Liver (tissue), 9 donors: Measurements from ENCODE around the gene MS4A12. TPM values are rescaled to one million over a fixed set of nuclear protein-coding genes. Genes with fewer than 3 reads are reported as not detected.

ENCODE experiments used
- DNase-seq: peaks from one replicate; pipeline ENCODE4 v3.0.0-alpha.2; 2017; ENCODE audit warnings: low spot score
- H3K27ac ChIP-seq, 2 donors: one replicate each; pipeline ENCODE4 v1.7.0; 2013; ENCODE audit warnings: inconsistent platforms in 2 of 2, low read length in 2 of 2, control low read depth in 1 of 2, low read depth in 1 of 2, mild to moderate bottlenecking in 1 of 2
- H3K27me3 ChIP-seq, 4 donors: one replicate each; pipeline versions ENCODE4 v1.6.1 to v1.7.0; 2013; ENCODE audit warnings: low read length in 3 of 4, inconsistent platforms in 1 of 4, mild to moderate bottlenecking in 1 of 4, moderate library complexity in 1 of 4; ENCODE audit not compliant: control insufficient read depth in 4 of 4, insufficient read depth in 4 of 4
- H3K36me3 ChIP-seq, 4 donors: one replicate each; pipeline versions ENCODE4 v1.6.1 to v1.7.0; 2013; ENCODE audit warnings: low read length in 3 of 4, mild to moderate bottlenecking in 3 of 4, low read depth in 1 of 4, moderate library complexity in 1 of 4; ENCODE audit not compliant: control insufficient read depth in 4 of 4, insufficient read depth in 3 of 4
- H3K4me1 ChIP-seq, 4 donors: one replicate each; pipeline versions ENCODE4 v1.6.1 to v1.7.0; 2013; ENCODE audit warnings: low read length in 3 of 4, mild to moderate bottlenecking in 3 of 4, moderate library complexity in 1 of 4; ENCODE audit not compliant: control insufficient read depth in 4 of 4, insufficient read depth in 4 of 4
- H3K4me3 ChIP-seq, 3 donors: one replicate each; pipeline versions ENCODE4 v1.6.1 to v1.7.0; 2013; ENCODE audit warnings: low read length in 3 of 3, control low read depth in 1 of 3, low read depth in 1 of 3, mild to moderate bottlenecking in 1 of 3
- H3K9ac ChIP-seq, 2 donors: one replicate each; pipeline ENCODE4 v1.7.0; 2013; ENCODE audit warnings: low read length in 2 of 2, mild to moderate bottlenecking in 2 of 2, moderate library complexity in 2 of 2, control low read depth in 1 of 2, low read depth in 1 of 2
- H3K9me3 ChIP-seq, 4 donors: one replicate each; pipeline versions ENCODE4 v1.6.1 to v1.7.0; 2013; ENCODE audit warnings: low read length in 3 of 4; ENCODE audit not compliant: control insufficient read depth in 4 of 4
- CTCF ChIP-seq: fragments of 150-350 bp; IDR thresholded peaks from 2 replicates; pipeline ENCODE4 v1.5.1; 2017; ENCODE audit warnings: improper control_type of control experiment, low read depth, low read length; ENCODE audit not compliant: missing input control
- EGR1 ChIP-seq, 2 donors: IDR thresholded peaks; 2 replicates each; pipeline ENCODE4 v1.6.1; 2016 to 2018; ENCODE audit warnings: antibody characterized with exemption in 2 of 2, low read depth in 2 of 2
- FOXA1 ChIP-seq: IDR thresholded peaks from 2 replicates; pipeline ENCODE4 v1.6.1; 2016; ENCODE audit warnings: antibody characterized with exemption
- HNF4A ChIP-seq, 2 donors: conservative IDR thresholded peaks; 2 replicates each; pipeline ENCODE4 v1.6.1; 2016; ENCODE audit warnings: antibody characterized with exemption in 2 of 2, mild to moderate bottlenecking in 2 of 2
- HNF4G ChIP-seq: IDR thresholded peaks from 2 replicates; pipeline ENCODE4 v1.6.1; 2016; ENCODE audit warnings: antibody characterized with exemption
- MAX ChIP-seq: IDR thresholded peaks from 2 replicates; pipeline ENCODE4 v1.6.1; 2016; ENCODE audit warnings: antibody characterized with exemption
- RAD21 ChIP-seq, 2 donors: IDR thresholded peaks; 2 replicates each; pipeline ENCODE4 v1.6.1; 2016; ENCODE audit warnings: antibody characterized with exemption in 2 of 2, mild to moderate bottlenecking in 2 of 2
- REST ChIP-seq: IDR thresholded peaks from 2 replicates; pipeline ENCODE4 v1.6.1; 2016; ENCODE audit warnings: antibody characterized with exemption, mild to moderate bottlenecking
- RXRA ChIP-seq, 2 donors: IDR thresholded peaks; 2 replicates each; pipeline ENCODE4 v1.6.1; 2017 to 2018; ENCODE audit warnings: antibody characterized with exemption in 2 of 2, mild to moderate bottlenecking in 1 of 2
- SP1 ChIP-seq: IDR thresholded peaks from 2 replicates; pipeline ENCODE4 v1.6.1; 2018; ENCODE audit warnings: antibody characterized with exemption, mild to moderate bottlenecking
- TAF1 ChIP-seq: conservative IDR thresholded peaks from 2 replicates; pipeline ENCODE4 v1.6.1; 2016; ENCODE audit warnings: antibody characterized with exemption, mild to moderate bottlenecking
- YY1 ChIP-seq: IDR thresholded peaks from 2 replicates; pipeline ENCODE4 v1.6.1; 2016; ENCODE audit warnings: antibody characterized with exemption, mild to moderate bottlenecking
- WGBS: extraction: QIAGEN DNeasy Blood & Tissue Kit; methylation state at CpG from one replicate; pipeline ENCODE4 v1.1.7; 2013; 5-methylcytosine and 5-hydroxymethylcytosine counted together
- polyA plus RNA-seq, 2 donors: library from polyadenylated mRNA; stranded (reverse) in 1 of 2; unstranded in 1 of 2; fragments of 200-250 nt in 1 of 2; fragments of >200 nt in 1 of 2; fragmentation: Nextera tagmentation in 1 of 2; extraction: Ambion mirVana in 1 of 2; gene quantifications; one replicate each; pipeline versions ENCODE4 v1.2.1 to v1.2.3, GENCODE V29; 2013 to 2015
- total RNA-seq, 2 donors: library from RNA; depleted of rRNA; stranded (reverse); fragments of >200 nt; gene quantifications; one replicate each; pipeline ENCODE4 v1.2.3, GENCODE V29; 2014
- TF ChIP-seq, protein P1 (sequence below): IDR thresholded peaks from 2 replicates; pipeline ENCODE4 v1.6.1; 2016; ENCODE audit warnings: antibody characterized with exemption
- TF ChIP-seq, protein P2 (sequence below): IDR thresholded peaks from 2 replicates; pipeline ENCODE4 v1.6.1; 2016; ENCODE audit warnings: antibody characterized with exemption
- donor health status: healthy.
- donor health status: healthy.
- donor health status: healthy.
- donor health status: healthy.
- donor health status: healthy.

The MS4A12 gene, protein sequence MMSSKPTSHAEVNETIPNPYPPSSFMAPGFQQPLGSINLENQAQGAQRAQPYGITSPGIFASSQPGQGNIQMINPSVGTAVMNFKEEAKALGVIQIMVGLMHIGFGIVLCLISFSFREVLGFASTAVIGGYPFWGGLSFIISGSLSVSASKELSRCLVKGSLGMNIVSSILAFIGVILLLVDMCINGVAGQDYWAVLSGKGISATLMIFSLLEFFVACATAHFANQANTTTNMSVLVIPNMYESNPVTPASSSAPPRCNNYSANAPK
- total RNA-seq: not detected
- polyA plus RNA-seq: not detected

- Histone ChIP-seq H3K9ac (no peak within 1 kb of the TSS), H3K4me3 (no peak within 1 kb of the TSS), H3K9me3 (no peaks in the 10 kb centered on the region), H3K27me3 (peaks cover 0 to 7% (median 0%) of the 10 kb centered on the region in 4 donors), H3K36me3 (no peaks in the 10 kb centered on the region), H3K4me1 (no peaks in the 10 kb centered on the region), H3K27ac (no peak within 1 kb of the TSS)
- TF ChIP-seq RXRA (IDR thresholded peaks at IDR 0.05) (no peak), HNF4G (no peak), CTCF (no peak), EGR1 (IDR thresholded peaks at IDR 0.05; ENCODE audit: low read depth in 2 of 2) (no peak)
- no peak for DNase-seq
- WGBS: 66% methylated on average over 4 of the region's 4 CpGs
Observed at GRCh38 chr11:60492488-60493009, at the start of gene MS4A12. Gene MS4A12, plus strand, starts transcription at chr11:60492778. Its CDS starts 4,541 bp downstream, at chr11:60497319.

DNA sequence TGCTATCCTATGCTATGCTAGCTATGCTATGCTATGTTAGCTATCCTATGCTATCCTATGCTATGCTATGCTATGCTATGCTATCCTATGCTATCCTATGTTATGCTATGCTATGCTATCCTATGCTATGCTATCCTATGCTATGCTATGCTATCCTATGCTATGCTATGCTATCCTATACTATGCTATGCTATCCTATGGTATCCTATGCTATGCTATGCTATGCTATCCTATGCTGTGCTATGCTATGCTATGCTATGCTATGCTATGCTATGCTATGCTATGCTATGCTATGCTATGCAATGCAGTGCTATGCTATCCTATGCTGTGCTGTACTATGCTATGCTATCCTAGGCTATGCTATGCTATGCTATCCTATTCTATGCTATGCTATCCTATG is 45.5 kb upstream of the MS4A12 start:
- Histone ChIP-seq H3K9me3 (peaks cover 0 to 2% (median 0%) of the 10 kb centered on the region in 4 donors), H3K36me3 (no peaks in the 10 kb centered on the region), H3K9ac (no peak overlapping the region), H3K27ac (no peak overlapping the region), H3K27me3 (no peaks in the 10 kb centered on the region), H3K4me3 (no peak overlapping the region), H3K4me1 (peaks cover 0 to 2% (median 0%) of the 10 kb centered on the region in 4 donors)
- TF ChIP-seq, protein P1, sequence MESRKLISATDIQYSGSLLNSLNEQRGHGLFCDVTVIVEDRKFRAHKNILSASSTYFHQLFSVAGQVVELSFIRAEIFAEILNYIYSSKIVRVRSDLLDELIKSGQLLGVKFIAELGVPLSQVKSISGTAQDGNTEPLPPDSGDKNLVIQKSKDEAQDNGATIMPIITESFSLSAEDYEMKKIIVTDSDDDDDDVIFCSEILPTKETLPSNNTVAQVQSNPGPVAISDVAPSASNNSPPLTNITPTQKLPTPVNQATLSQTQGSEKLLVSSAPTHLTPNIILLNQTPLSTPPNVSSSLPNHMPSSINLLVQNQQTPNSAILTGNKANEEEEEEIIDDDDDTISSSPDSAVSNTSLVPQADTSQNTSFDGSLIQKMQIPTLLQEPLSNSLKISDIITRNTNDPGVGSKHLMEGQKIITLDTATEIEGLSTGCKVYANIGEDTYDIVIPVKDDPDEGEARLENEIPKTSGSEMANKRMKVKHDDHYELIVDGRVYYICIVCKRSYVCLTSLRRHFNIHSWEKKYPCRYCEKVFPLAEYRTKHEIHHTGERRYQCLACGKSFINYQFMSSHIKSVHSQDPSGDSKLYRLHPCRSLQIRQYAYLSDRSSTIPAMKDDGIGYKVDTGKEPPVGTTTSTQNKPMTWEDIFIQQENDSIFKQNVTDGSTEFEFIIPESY: no peak
- TF ChIP-seq MAX: no peak
- no peak for DNase-seq

- H3K4me1 ChIP-seq: peaks cover 0 to 2% (median 0%) of the 10 kb centered on the region in 4 donors
- no peak overlapping the region for H3K4me3 ChIP-seq
- H3K27me3 ChIP-seq: no peaks in the 10 kb centered on the region
- no peak for TF ChIP-seq CTCF
- no peak for TF ChIP-seq YY1
- TF ChIP-seq, protein P1: no peak
- no peak for TF ChIP-seq FOXA1
- TF ChIP-seq HNF4A (conservative IDR thresholded peaks at IDR 0.05): no peak
- no peak for TF ChIP-seq REST
- no peak for TF ChIP-seq RXRA (IDR thresholded peaks at IDR 0.05)
- no peak for TF ChIP-seq TAF1
- TF ChIP-seq, protein P2, sequence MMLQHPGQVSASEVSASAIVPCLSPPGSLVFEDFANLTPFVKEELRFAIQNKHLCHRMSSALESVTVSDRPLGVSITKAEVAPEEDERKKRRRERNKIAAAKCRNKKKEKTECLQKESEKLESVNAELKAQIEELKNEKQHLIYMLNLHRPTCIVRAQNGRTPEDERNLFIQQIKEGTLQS: no peak
- TF ChIP-seq RAD21 (IDR thresholded peaks at IDR 0.05): no peak
- no peak for TF ChIP-seq SP1
Observed at GRCh38 chr11:60447846-60448245, 44.7 kb upstream of the MS4A12 start.

More at GRCh38 chr11:60447846-60448245, 44.7 kb upstream of the MS4A12 start:
- DNase-seq: no peak
- Histone ChIP-seq H3K36me3 (no peaks in the 10 kb centered on the region), H3K27ac (no peak overlapping the region), H3K9ac (no peak overlapping the region), H3K9me3 (peaks cover 0 to 2% (median 0%) of the 10 kb centered on the region in 4 donors)
